Chondrocyte (in vitro differentiated cells): ENCODE results near the gene ZNF565. TPM values are rescaled to one million over a fixed set of nuclear protein-coding genes. Genes with fewer than 3 reads are reported as not detected.

Source experiments
- DNase-seq: peaks from one replicate; pipeline ENCODE4 v3.0.0; 2021; ENCODE audit warnings: mixed read lengths, low spot score
- H3K27ac Mint-ChIP-seq: one replicate; pipeline ENCODE4 v1.8.0; 2021; ENCODE audit warnings: mild to moderate bottlenecking, moderate library complexity, mixed read lengths; ENCODE audit not compliant: unreplicated experiment
- H3K27me3 Mint-ChIP-seq: 2 replicates; pipeline ENCODE4 v1.8.0; 2021; ENCODE audit warnings: low read depth, mixed read lengths
- H3K36me3 Mint-ChIP-seq: 2 replicates; pipeline ENCODE4 v1.8.0; 2021; ENCODE audit warnings: low read depth, mixed read lengths
- H3K4me1 Mint-ChIP-seq: 2 replicates; pipeline ENCODE4 v1.8.0; 2021; ENCODE audit warnings: low read depth, mild to moderate bottlenecking, mixed read lengths
- H3K4me3 Mint-ChIP-seq: one replicate; pipeline ENCODE4 v1.8.0; 2021; ENCODE audit warnings: mild to moderate bottlenecking, moderate library complexity, mixed read lengths; ENCODE audit not compliant: unreplicated experiment
- H3K9me3 Mint-ChIP-seq: 2 replicates; pipeline ENCODE4 v1.8.0; 2021; ENCODE audit warnings: low read depth, mixed read lengths
- CTCF ChIP-seq: fragments of 200-600 bp; sonication (generic); IDR thresholded peaks from 2 replicates; pipeline ENCODE4 v1.5.0; 2021; ENCODE audit warnings: antibody characterized with exemption, mild to moderate bottlenecking, moderate library complexity
- total RNA-seq: library from RNA; stranded (reverse); gene quantifications from 3 replicates; pipeline ENCODE4 v1.2.1, GENCODE V29; 2021

ZNF565 gene
- total RNA-seq, 1 donor from 2014 or later, result 4.9 TPM

GRCh38 chr19:36172852-36173251 lies 41.6 kb downstream of the ZNF565 start:
- Mint-ChIP-seq H3K36me3 (peaks cover 2% of the 10 kb centered on the region), H3K27me3 (no peaks in the 10 kb centered on the region), H3K4me3 (no peak overlapping the region), H3K27ac (no peak overlapping the region), H3K9me3 (peaks cover 2% of the 10 kb centered on the region), H3K4me1 (peaks cover 14% of the 10 kb centered on the region)
- TF ChIP-seq CTCF, result no peak
- no peak for DNase-seq

DNA sequence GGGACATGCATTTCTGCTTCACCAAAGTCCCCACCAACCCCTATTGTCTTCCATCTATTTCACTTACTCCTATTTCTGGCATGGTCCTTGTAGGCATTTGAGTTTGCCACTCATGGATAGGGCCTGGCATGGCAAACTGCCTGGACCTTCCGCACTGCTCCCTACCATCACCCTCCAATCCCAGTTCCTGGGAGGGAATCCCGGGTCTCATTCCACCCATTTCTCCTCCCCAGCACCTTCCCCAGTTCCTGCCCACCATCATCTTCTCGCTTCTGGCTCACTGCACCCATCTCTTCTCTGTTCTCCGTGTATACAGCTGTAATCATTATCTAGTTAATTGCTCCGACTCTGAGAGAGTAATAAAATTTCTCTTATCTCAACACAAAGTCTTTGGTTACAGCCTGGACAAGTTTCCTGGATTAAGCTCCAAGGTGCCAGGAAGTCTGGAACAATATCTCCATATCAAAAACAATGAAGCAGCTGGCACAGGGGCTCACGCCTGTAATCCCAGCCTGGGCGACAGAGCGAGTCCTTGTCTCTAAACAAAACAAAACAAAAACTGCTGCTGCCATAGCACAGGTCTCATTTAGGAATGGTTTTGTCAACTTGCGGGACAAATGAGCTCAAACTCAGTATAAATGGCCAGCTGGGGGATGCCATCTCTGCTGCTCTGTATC lies 45.2 kb downstream of the ZNF565 start:
- TF ChIP-seq CTCF, result no peak
- H3K4me3 Mint-ChIP-seq, result no peak overlapping the region
- no peak overlapping the region for H3K27ac Mint-ChIP-seq
- no peaks in the 10 kb centered on the region for H3K9me3 Mint-ChIP-seq
- peaks cover 2% of the 10 kb centered on the region for H3K36me3 Mint-ChIP-seq
- peaks cover 5% of the 10 kb centered on the region for H3K4me1 Mint-ChIP-seq
- no peak for DNase-seq
- H3K27me3 Mint-ChIP-seq, result no peaks in the 10 kb centered on the region

DNA sequence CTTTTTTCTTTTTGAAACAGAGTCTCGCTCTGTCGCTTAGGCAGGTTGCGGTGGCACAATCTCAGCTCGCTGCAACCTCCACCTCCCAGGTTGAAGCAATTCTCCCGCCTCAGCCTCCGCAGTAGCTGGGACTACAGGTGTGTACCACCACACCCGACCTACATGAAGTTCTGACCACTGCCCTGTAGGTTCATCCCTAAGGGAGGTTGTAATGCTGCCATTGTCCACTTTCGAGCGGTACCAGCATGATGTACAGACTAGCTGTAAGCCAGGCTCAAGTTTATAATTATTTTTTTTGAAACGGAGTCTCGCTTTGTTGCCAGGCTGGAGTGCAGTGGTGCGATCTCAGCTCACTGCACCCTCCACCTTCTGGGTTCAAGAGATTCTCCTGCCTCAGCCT lies 50.7 kb downstream of the ZNF565 start:
- no peak for DNase-seq
- TF ChIP-seq CTCF, result no peak
- no peaks in the 10 kb centered on the region for H3K9me3 Mint-ChIP-seq

GRCh38 chr19:36160821-36161596 lies 53.5 kb downstream of the ZNF565 start:
- no peak for DNase-seq
- Mint-ChIP-seq H3K4me1 (no peaks in the 10 kb centered on the region), H3K27ac (no peak overlapping the region), H3K4me3 (no peak overlapping the region), H3K27me3 (no peaks in the 10 kb centered on the region), H3K36me3 (peaks cover 11% of the 10 kb centered on the region), H3K9me3 (no peaks in the 10 kb centered on the region)
- TF ChIP-seq CTCF, result no peak

More for the DNA sequence above, 50.7 kb downstream of the ZNF565 start:
- Mint-ChIP-seq H3K4me3 (no peak overlapping the region), H3K27ac (no peak overlapping the region), H3K36me3 (peaks cover 11% of the 10 kb centered on the region), H3K4me1 (no peaks in the 10 kb centered on the region), H3K27me3 (no peaks in the 10 kb centered on the region)

DNA sequence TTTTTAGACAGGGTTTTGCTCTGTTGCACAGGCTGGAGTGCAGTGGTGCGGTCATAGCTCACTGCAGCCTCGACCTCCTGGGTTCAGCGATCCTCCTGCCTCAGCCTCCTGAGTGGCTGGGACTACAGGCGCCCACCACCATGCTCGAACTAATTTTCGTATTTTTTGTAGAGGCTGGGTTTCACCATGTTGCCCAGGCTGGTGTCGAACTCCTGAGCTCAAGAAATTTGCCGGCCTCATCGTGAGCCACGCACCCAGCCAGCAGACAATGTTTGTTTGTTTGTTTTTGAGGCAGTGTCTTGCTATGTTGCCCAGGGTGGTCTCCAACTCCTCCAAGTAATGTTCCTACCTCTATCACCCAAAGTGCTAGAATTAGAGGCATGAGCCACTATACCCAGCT lies 61.3 kb downstream of the ZNF565 start:
- H3K9me3 Mint-ChIP-seq, result no peaks in the 10 kb centered on the region
- H3K4me3 Mint-ChIP-seq, result no peak overlapping the region
- no peaks in the 10 kb centered on the region for H3K4me1 Mint-ChIP-seq
- peaks cover 20% of the 10 kb centered on the region for H3K36me3 Mint-ChIP-seq
- no peak for DNase-seq
- no peaks in the 10 kb centered on the region for H3K27me3 Mint-ChIP-seq
- H3K27ac Mint-ChIP-seq, result no peak overlapping the region
- no peak for TF ChIP-seq CTCF
